Hindlimb muscle (tissue), 1 donor: ENCODE measurements around the gene CNR1. TPM values are rescaled to one million over a fixed set of nuclear protein-coding genes. Genes with fewer than 3 reads are reported as not detected.
A peak's percentile ranks its signal among the peaks of the same experiment; 100 is the strongest.
"Not testable (repeated sequence)": the region's sequence is repeated elsewhere in the genome, so short reads cannot be mapped to it uniquely, and the experiment has no call there.

Experiments used
- DNase-seq: peaks from one replicate; pipeline ENCODE4 v3.0.0-alpha.2; 2013
- polyA plus RNA-seq: library from polyadenylated mRNA; unstranded; fragments of 120-200 nt; gene quantifications from one replicate; pipeline ENCODE4 v1.2.1, GENCODE V29; 2013; ENCODE audit not compliant: insufficient read length

CNR1 gene
- polyA plus RNA-seq = 0.41 TPM

DNA sequence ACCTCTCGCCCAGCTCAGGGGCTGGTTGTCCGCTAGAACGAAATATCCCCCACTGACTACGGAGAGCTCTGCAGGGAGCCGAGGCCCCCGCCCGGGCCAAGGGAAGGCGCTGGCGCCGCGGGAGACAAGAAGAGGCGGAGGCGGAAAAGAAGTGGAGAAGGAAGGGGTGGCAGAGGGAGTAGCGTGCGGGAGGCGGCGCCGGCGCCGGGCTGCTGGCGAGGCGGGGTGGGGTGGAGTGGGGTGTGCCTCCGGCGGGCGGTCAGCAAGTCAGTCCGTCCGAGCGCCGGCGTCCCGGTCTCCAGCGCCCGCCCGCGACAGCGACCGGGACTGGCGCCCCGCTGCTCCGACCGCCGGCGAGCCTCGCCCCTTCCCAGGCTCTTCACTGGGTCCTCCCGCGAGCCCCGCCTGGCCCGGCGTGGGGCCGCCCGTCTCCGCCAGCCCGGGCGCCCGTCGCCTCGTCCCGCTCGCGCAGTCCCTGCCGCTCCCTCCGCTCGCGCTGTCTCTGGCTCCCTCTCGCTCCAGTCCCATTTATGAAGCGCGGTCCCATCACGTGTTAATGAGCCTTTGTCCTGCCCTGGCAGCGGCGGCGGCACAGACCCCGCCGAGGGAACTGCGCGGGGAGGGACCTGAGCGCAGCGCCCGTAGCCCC lies at the start of gene CNR1:
Gene CNR1, minus strand, starts transcription at position 504 of the 649 bp plus-strand sequence. CDS start 21,073 bp downstream, outside the sequence.
- peak; percentile 42 for DNase-seq

DNA sequence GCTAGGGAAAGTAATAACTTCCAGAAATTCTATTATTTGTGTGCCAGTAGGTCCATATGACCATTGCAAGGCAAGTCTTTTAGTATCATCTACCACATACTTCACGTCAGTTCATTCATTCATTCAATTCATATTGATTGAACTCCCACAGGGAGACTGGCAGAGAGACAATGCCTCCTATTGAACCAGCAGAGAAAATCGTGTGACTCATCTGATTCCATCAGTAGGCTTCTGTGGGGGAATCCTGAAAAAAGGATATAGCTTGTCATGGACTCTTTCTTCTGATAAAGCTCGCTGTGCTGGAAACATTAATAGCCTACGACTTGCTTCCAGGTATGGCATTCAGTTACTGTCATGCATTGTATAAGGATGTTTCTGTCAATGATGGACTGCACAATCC lies 45.3 kb upstream of the CNR1 start:
- DNase-seq = no peak

DNA sequence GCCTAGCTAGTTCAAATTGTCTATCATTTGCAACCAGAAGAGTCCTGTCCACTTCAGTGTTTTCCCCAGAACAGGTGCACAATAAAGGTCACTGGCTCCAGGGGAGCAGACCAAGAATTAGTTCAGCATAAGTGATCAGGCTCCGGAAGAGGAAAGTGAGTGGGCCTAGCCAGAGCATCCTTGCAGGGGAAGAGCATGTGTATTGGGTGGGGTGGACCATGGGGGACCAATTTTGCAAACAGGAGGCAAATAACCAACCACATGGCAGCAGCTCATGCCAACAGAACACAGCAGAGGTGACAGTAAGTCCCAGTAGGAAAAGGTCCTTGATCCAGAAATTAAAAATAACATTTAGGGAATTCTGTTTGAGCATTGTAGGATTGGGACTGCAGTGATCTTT lies 43.2 kb upstream of the CNR1 start:
- DNase-seq = no peak

DNA sequence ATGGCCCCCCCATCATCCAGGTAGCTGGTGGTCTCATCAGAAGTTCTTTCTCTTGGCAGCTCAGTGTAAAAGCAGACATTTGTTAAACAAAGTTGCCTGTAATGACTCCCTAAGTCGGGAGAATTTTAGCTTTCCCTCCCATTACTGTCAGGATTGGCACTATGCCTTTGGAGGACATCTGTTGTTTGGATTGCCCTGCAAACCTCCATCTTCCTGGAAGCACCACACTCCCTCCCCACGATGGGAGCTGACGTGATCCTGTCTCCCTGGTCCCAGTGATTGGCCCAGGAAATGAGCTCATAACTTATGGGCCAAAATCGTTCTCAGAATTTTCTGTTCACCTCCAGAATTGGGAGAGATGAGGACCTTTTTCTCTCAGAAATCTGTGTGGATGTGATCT lies 42.6 kb upstream of the CNR1 start:
- no peak for DNase-seq

DNA sequence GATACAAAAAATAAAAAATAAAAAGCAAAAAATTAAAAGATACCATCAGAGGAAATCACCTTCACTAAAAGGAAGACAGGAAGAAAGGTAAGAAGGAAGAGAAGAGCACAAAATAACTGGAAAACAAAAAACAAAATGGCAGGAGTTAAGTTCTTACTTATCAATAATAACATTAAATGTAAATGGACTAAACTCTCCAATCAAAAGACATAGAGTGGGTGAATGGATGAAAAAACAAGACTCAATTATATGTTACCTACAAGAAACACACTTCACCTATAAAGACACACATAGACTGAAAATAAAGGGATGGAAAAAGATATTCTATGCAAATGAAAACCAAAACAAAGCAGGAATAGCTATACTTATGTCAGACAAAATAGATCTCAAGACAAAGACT lies 35.6 kb upstream of the CNR1 start:
- not testable (repeated sequence) for DNase-seq

DNA sequence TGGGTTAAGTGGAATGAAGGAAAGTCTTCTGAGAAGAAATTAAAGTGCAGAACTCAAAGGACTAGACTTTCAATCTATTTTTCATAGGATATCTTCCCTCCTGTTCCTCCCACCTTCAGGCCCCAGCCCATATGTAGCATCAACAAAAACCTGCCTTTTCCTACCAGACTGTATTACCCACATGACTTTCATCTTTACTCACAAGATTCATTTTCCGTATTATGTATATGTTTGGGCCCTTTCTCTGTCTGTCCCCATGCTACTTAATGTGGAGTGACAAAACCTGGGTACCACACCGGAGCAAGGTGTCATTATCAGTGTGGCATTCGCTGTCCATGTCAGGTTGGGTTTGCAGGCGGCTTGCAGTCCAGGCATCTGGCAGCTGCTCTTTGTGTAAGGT lies 18.8 kb upstream of the CNR1 start:
- no peak for DNase-seq

DNA sequence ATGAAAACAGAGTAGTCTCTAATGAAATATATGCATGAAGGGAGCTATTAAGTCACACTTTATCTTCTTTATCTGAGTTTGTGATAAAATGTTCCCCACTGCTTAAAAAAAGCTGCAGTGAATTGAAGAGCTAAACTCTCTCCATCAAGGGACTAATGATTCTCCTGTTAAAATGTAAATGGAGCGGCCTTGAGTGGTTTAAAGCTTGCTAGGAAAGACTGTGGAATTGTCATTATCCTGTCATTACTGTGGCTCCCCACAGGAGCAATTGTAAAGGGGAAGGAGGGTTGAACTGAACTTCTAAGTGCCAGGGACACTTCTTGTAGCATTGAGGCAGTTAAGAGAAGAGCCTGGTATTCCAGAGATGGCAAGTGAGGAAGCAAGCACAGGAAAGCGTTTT lies 17.3 kb upstream of the CNR1 start:
- DNase-seq = no peak

DNA sequence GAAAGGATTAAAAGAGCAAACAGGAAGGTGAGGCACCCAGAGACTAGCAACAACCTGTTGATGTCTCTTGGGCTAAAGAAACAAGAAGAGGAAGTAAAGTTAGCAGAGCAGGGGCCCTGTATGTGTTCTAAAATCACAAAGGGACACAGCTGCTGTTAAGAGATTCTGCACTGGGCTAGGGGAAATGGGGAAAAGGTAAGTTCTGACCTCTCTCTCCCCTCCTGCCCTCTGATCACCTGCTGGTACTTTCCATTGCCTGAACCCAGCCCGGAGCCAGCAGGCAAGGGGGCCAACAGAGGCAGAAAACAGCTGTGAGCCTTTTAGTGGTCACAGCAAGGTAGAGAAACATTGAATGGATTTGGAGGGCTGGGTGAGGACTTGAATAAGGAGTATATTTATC lies 13.5 kb upstream of the CNR1 start:
- DNase-seq = no peak

DNA sequence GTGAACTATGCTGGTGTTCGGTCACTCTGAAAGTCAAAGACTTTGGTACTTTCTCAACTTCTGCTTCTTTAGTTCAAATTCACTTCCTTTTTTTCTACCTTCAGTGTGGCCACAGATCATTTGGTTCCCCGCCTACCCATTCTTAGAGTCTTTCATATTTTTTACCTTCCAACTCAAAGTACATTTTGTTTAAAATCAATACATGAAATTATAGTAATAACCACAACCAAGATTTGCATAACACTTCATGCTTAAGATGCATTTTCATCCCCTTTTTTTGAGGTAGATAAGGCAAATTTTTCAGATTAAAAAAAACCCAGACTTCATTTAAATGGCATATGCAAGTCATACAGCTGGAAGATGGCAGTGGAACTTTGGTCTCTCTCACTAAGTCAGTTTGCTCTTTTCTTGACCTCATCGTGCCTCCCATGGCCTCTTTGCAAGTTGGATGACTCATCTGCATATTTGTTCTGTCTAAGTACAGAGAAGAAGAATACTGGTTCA lies 11.9 kb upstream of the CNR1 start:
- no peak for DNase-seq

DNA sequence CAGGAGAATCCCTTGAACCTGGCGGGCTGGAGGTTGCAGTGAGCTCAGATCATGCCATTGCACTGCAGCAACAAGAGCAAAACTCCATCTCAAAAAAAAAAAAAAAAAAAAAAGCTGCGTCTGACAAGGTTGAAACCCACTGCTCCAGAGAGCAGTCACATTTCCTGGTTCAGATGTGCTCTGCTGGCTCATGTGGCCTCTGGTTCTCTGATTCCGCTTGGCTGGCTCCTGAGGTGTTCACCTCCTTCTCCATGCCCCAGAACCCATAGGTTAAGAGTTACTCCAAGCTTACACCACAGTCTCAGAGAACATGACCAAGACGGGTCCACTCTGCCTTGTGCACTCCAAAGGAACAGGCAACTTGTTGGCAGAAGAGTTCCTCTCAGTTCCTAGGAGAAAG lies 8.8 kb upstream of the CNR1 start:
- no peak for DNase-seq

DNA sequence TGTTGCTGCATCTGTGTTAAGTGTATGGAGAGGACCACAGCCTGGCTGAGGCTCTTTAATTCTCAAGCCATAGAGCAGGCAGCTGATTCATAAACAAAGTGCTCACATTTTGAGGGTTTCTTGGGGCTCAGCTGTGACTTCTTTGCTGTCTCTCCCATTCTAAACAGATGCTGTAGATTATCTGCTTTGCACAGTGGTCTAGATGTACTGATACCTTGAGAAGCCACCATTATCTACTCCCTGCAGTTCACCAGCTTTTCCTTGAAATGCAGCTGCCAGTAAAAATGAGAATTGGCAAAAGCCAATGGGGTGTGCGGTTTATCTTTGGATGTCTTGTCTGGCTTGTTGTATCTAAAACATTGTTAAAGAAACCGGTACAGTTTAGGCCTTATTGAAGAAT lies 5.2 kb upstream of the CNR1 start:
- no peak for DNase-seq

DNA sequence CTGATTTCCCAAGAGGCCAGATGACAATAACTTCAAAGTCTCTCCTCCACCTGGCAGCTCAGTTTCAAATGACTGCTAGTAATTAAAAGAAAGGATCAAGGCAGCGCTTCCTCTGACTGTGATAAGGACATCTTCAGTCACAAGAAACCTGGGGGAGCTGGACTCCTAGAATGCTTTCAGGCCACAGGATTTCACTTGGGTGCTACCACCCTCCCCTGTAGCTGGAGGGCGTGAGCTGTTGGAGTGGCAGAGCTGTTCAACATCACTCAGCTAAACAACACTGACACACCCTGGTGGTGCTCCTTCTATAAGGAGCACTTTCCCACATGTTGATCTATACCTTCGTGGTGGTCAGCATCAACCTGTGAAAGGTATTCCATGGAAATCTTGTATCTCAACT lies 2.2 kb upstream of the CNR1 start:
- no peak for DNase-seq

DNA sequence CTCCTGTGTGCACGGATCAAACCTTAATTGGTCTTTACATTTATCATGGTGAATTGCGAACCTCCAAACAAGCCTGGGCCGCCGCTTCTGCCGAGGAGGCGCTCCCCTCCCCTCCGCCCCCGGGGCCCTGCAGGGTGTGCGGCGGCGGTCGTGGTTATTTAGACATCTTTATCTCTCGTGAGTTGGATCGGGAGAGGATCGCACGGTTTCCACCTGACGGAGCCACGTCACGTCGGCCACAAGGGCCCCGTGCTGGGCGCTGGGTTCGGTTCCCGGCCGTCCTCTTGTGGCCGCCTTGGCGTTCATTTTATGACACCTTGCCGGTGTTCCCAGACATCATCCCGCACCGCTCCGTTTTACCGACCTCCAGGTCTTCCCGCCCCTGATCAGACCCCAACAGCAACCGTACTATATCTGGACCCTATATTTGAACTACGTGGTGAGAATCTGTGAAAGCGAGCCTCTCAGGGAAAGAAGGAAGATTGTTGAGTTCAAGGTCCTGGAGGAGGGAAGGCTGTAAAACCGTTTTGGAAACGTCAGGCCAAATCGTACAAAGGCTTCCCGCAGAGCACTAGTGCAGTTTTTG lies 1.3 kb upstream of the CNR1 start:
- DNase-seq = no peak

DNA sequence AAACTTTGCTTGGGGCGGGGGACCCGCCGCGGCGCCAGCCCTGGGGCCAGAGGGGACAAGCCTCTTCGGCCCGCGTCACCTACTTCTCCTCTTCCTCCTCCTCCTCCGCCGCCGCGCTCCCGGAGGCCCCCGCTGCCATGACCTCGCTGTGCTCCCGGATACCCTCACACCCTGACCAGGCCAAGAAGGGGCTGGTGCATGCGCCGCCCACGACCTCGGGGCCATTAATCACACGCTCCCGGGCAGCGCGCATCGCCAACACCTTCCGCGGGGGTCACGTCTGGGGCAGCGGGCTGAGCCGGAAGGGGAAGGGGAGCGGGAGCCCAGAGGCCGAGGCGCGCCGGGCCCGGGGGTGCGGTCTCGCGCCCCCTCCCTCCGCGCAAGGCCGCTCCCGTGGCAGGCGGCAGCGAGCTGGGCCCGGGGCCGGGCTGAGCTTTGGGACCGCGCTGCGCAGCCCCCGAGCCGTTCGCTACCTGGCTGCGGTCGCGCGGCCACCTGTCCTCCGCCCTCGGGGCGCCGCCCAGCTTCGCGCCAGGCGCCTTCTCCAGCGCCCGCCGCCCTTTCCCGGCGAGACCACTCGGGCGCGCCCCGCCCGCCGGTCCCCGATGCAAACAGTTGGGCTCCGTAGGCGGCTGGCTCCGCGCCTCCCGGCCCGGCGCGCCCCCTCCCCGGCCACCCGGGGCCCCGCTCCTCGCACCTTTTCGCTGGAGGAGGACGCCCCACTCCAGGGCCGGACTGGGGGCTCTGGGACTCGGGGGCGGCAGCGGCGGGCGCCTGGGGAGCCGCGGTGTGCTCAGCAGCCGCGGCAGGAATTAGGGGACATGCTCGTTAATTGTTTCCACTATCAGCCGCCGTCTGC lies 575 bp upstream of the CNR1 start:
- DNase-seq = no peak

DNA sequence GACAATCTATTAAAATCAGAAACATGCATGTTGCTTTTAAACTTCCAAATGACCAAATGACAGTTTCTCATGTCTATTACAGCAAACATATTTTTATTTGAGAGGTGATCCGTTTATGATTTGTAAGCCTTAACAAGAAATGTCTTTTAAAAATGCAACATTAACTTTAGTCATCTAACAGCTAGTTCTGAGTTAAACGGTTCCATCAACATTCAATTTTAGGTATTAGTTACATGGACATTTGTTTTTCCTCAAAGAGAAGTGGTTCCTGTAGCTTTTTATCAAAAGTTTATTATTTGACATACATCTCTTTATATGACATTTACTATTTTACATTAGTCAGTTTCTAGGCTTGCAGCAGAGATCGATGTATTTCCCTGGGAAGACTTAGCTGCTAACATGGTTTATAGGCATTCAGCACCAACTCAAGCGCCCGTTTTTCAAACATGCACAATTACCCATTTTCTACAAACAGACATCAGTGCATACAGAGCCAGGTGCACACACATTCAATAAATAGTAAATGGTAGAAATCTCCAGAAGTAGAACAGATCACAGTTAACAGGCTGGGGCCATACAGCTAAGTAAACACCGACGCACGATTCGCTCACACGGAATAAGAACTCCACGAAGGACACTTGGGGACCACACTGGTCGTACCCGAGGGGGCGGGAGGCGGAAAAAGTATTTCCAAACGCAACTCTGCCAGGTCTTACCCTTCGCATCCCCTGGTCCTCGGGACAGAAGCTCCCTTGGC lies 882 bp downstream of the CNR1 start:
- DNase-seq = no peak

DNA sequence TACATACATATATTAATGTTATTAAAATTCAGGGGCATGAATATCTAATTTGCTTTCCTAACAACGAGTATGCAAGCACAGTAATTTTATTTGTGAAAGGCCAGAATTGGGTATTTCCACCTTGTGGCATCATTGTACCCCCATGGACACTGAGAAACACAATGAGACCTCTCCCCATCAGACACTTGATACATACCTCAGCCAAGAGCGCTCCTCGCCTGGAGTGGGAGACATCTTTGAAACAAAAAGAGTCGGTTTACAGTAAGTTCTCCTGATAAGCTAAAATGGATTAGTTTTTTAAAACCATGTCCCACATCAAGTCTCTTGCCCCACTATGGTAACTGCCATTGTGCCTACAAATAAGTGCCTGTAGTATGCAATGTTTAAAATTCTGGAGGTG lies 2.1 kb downstream of the CNR1 start:
- no peak for DNase-seq

DNA sequence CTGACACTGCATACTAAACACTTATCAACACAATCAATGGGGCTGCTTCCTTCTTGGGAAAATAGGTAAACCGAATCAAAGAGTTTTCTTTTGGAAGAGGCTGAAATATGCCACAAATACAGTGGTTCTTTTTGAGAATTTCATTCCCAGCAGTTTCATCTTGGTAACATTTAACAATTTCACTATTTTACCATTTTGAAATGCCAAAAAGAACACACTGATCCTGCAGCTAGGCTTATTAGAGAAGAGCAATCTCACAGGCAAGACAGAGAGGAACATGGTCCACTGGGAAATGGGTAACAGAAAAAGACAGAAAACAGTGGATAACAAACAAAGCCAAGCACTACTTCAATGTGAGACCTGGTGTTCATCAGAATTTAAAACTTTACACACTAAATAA lies 2.5 kb downstream of the CNR1 start:
- DNase-seq = no peak

DNA sequence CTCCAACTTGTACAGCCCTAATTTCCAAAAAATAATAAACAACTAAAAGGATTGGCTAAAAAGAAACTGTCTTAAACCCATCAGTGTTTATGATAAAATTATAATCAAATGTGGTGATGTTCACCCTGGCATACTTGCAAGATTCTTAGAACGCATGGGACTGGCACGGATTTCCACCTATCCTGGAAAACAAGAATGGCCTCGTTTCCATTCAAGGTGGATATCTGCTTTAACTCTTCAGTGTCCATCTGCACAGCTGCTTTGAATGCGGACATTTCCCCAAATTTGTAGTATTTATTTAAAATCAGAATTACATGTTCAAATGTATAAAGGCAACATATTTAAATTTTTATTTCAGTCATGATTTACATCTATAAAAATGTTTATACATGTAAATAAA lies 4.2 kb downstream of the CNR1 start:
- DNase-seq = no peak

DNA sequence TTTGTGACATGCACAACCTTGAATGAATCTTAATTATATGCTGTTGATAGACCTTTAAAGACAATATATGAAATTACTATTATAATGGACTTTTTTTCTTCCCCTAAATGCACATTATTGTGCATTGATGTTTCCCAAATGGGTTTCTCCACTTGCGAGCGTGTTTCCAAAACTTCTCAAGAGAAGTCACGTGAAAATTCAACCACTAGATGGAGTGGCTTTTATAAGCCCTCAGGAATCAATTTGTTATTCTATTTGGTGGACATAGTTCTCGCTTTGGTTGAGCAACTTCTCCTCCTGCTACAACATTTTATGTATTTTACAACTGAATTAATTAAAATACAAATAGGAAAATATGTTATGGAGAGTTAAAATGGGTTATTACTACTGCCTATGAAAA lies 9.0 kb downstream of the CNR1 start:
- no peak for DNase-seq

DNA sequence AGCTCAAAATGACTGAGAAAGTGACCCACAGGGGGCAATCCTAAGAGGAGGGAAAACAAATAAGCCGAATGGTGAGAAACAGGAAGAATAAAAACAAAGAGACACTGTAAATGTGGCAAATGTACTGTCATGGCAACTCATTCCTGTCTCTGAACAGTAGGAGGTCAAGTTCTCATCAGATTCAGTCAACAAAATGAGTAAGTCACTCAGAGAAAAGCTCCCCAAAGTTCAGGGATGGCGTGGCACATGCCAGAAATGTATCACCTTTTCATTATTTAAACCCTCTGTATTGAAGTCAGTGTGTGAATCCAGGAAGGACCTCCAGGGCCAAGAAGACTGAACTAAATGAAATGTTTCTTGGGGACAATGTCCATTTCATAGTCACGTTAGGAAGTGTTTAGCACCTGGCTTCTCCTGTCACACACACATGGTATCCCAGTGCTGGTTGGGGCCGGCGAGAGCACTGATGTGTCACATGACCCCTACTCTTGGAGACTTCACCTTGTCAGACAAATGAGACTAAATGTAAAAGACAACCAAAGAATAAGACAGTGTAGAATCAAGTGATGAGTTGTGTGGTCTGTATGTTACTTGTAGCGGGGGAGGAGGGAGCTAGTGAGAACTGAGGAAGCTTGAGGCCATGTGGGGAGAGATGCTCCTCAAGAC lies 20.7 kb downstream of the CNR1 start:
- DNase-seq = no peak

DNA sequence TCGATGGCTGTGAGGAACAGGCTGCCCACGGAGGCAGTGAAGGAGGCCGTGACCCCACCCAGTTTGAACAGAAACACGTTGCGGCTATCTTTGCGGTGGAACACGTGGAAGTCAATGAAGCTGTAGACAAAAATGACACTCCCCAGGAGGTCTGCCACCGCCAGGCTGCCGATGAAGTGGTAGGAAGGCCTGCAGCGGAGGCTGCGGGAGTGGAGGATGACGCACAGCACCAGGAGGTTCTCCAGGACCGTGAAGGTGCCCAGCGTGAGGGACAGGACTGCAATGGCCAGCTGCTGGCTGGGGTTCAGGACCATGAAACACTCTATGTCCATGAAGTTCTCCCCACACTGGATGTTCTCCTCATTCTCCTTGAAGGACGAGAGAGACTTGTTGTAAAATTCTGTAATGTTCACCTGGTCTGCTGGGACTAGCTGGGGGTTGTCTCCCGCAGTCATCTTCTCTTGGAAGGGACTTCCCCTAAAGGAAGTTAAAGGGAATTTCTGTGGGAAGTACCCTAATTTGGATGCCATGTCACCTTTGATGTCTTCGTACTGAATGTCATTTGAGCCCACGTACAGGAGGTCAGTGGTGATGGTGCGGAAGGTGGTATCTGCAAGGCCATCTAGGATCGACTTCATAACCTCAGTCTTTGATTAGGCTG lies 21.4 kb downstream of the CNR1 start:
- DNase-seq = no peak
